HEK293T (cell line): ENCODE results near the gene UBE2U.

ENCODE experiments used
- CTCF ChIA-PET: fragments of 350-600 bp; formaldehyde crosslinking; extraction: SDS; loops from one replicate; lab custom pipeline; 2021; ENCODE audit warnings: antibody characterized with exemption, inconsistent platforms; lab: Yijun Ruan, JAX
- POLR2A ChIA-PET: fragments of 350-600 bp; formaldehyde crosslinking; extraction: SDS; loops from one replicate; lab custom pipeline; 2020; ENCODE audit warnings: antibody characterized with exemption, inconsistent platforms; lab: Yijun Ruan, JAX
- DNase-seq: peaks from one replicate; pipeline ENCODE4 v3.0.0; 2012; ENCODE audit warnings: mixed read lengths; ENCODE audit errors: extremely low spot score
- ARNT ChIP-seq: fragments of 450-650 bp; IDR thresholded peaks from 2 replicates; pipeline ENCODE4 v1.6.1; 2017; ENCODE audit warnings: mild to moderate bottlenecking
- BHLHE40 ChIP-seq: fragments of 450-650 bp; IDR thresholded peaks from 2 replicates; pipeline ENCODE4 v1.6.1; 2016; ENCODE audit warnings: mild to moderate bottlenecking, moderate library complexity, borderline replicate concordance
- CTBP1 ChIP-seq: fragments of 450-650 bp; IDR thresholded peaks from 2 replicates; pipeline ENCODE4 v1.6.1; 2016; ENCODE audit warnings: borderline replicate concordance
- ELF4 ChIP-seq: fragments of 450-650 bp; IDR thresholded peaks from 2 replicates; pipeline ENCODE4 v1.6.1; 2017; ENCODE audit warnings: antibody characterized with exemption
- FOXA1 ChIP-seq: fragments of 450-650 bp; IDR thresholded peaks from 2 replicates; pipeline ENCODE4 v1.6.1; 2016; ENCODE audit warnings: mild to moderate bottlenecking
- FOXK2 ChIP-seq: fragments of 450-650 bp; IDR thresholded peaks from 2 replicates; pipeline ENCODE4 v1.6.1; 2016; ENCODE audit warnings: mild to moderate bottlenecking
- FOXM1 ChIP-seq: fragments of 450-650 bp; IDR thresholded peaks from 2 replicates; pipeline ENCODE4 v1.6.1; 2017; ENCODE audit warnings: mild to moderate bottlenecking, borderline replicate concordance
- HDGF ChIP-seq: fragments of 450-650 bp; IDR thresholded peaks from 2 replicates; pipeline ENCODE4 v1.6.1; 2017; ENCODE audit warnings: antibody characterized with exemption, borderline replicate concordance
- L3MBTL2 ChIP-seq: fragments of 450-650 bp; conservative IDR thresholded peaks from 2 replicates; pipeline ENCODE4 v1.6.1; 2016; ENCODE audit warnings: mild to moderate bottlenecking
- LEF1 ChIP-seq: fragments of 450-650 bp; IDR thresholded peaks from 2 replicates; pipeline ENCODE4 v1.6.1; 2017; ENCODE audit warnings: mild to moderate bottlenecking, borderline replicate concordance
- NFRKB ChIP-seq: fragments of 450-650 bp; IDR thresholded peaks from 2 replicates; pipeline ENCODE4 v1.6.1; 2016; ENCODE audit warnings: mild to moderate bottlenecking, moderate library complexity
- SP1 ChIP-seq: fragments of 450-650 bp; IDR thresholded peaks from 2 replicates; pipeline ENCODE4 v1.6.1; 2017
- SUZ12 ChIP-seq: fragments of 450-650 bp; IDR thresholded peaks from 2 replicates; pipeline ENCODE4 v1.6.1; 2016; ENCODE audit warnings: mild to moderate bottlenecking
- TARDBP ChIP-seq: fragments of 450-650 bp; IDR thresholded peaks from 2 replicates; pipeline ENCODE4 v1.6.1; 2016
- ZNF384 ChIP-seq: fragments of 450-650 bp; IDR thresholded peaks from 2 replicates; pipeline ENCODE4 v1.6.1; 2016
- TF ChIP-seq, protein P1 (sequence below): fragments of 450-650 bp; IDR thresholded peaks from 2 replicates; pipeline ENCODE4 v1.6.1; 2016

Gene UBE2U

DNA sequence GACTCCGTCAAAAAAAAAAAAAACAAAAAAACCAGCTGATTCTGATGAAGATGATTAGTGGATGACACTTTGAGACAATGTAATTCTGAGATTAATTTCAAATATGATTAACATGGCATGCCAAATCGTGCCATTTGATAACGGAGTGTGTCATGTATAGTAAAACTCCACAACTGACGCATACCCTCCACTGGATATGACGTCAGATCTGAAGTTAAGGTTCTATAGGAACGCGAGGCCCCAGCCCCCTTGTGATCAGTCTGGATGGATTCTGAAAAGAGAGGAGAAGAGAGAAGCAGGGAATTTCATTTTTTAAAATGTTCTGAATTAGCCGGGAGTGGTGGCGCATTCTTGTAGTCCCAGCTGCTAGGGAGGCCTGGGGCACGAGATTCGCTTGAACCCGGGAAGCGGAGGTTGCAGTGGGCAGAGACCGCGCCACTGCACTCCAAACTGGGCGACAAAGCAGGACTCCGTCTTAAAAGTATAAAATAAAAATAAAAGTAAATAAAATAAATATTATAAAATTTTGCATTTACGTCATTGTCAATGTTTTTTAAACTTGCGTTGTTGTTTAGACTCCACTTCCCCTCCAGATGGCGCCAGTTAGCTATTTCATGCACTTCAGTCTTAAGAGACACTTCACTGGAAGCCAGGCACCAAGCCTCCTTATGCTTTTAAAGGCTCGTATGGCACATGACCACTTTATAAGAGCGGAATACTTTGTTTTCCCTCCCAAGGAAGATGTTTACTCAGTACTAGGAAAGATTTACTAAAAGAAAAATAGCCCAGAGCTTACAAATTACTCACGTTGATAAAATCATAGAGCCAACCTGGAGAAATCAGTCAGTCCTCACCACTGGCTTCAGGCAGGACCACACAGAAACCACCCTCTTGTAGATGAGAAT lies 65.5 kb downstream of the UBE2U start:
- CTCF ChIA-PET: interaction anchor here (0.7 to 1.6 kb wide), 3 partner anchors 186 to 554 kb away, joined by 3 to 5 read pairs (median 4); no protein-coding TSS in a partner anchor

DNA sequence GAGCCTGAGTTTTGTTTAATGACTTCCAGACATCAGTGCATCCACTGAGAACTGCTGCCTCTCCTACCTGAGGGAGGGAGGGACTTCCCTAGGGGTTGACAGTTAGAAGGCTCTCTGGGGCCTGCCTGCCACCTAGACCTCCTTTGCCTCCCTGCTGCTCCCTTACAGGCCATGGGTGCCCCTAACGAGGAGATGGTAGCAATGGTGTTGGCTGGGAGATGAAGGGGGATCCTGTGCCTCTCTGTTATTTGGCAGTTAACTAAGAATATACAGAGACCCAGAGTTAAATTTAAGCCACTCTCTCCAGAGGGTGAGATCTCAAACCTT lies 66.1 kb downstream of the UBE2U start:
- ChIA-PET POLR2A (no interaction called here), CTCF (interaction anchor here (1.6 kb wide), 1 partner anchor 554 kb away, joined by 5 read pairs; no protein-coding TSS in a partner anchor)
- no peak for TF ChIP-seq ZNF384
- DNase-seq: no peak

More for the DNA sequence above, 65.5 kb downstream of the UBE2U start:
- TF ChIP-seq L3MBTL2 (no peak), FOXK2 (no peak), FOXM1 (no peak), SP1 (no peak), ELF4 (no peak), HDGF (no peak), FOXA1 (no peak), BHLHE40 (no peak), TARDBP (no peak), CTBP1 (no peak), ZNF384 (no peak), SUZ12 (no peak)
- peak; percentile 83 for DNase-seq
- POLR2A ChIA-PET: no interaction called here

DNA sequence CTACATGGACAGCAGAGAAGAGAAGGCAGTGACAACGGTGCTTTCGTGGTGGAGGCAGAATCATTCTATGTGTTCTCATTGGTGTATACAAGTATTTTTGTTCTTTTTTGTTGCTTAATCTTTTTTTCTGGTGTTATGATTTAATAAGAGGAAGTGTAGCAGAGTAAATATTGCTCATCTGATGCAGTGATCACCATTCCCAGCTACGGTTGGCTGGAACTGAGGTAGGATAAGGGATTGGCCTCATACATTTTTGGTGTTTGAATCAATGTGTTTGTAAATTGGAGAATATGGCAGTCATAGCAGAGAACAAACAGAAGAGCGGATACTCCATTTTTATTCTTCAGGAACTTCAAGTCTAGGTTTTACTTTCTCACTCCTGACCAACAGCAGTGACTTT lies 76.6 kb downstream of the UBE2U start:
- POLR2A ChIA-PET: no interaction called here
- DNase-seq: no peak
- CTCF ChIA-PET: interaction anchor here (0.7 kb wide), 1 partner anchor 9 kb away, joined by 3 read pairs; no protein-coding TSS in a partner anchor
- TF ChIP-seq SP1: no peak
- TF ChIP-seq, protein P1, sequence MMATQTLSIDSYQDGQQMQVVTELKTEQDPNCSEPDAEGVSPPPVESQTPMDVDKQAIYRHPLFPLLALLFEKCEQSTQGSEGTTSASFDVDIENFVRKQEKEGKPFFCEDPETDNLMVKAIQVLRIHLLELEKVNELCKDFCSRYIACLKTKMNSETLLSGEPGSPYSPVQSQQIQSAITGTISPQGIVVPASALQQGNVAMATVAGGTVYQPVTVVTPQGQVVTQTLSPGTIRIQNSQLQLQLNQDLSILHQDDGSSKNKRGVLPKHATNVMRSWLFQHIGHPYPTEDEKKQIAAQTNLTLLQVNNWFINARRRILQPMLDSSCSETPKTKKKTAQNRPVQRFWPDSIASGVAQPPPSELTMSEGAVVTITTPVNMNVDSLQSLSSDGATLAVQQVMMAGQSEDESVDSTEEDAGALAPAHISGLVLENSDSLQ: no peak
- no peak for TF ChIP-seq FOXK2
- no peak for TF ChIP-seq FOXM1
- TF ChIP-seq NFRKB: no peak
- TF ChIP-seq SUZ12: no peak
- TF ChIP-seq FOXA1: no peak
- no peak for TF ChIP-seq ELF4
- TF ChIP-seq L3MBTL2: no peak
- TF ChIP-seq LEF1: no peak
- TF ChIP-seq CTBP1: no peak

DNA sequence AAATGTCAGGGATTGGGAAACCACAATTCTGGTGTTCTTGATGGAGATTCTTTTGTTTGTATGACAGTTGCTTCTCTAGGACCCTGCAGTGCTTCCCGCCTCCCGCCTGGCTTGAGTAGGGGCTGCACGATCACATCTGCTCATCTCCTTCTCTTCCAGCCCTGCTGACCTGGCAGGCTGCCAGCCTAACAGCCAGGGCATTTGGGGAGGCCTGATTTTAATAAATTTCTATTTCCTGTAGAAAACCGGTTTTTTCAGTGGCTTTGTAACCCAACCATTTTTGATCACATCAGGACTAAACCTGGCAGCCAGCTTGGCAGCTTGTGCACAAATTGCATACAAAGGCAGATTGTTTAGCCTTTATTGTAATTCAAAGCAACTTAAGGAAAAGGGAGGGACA lies 78.9 kb downstream of the UBE2U start:
- ChIA-PET CTCF (no interaction called here), POLR2A (no interaction called here)
- DNase-seq: no peak
- TF ChIP-seq FOXK2 (no peak), TARDBP (no peak), ELF4 (no peak), FOXA1 (no peak), LEF1 (no peak), CTBP1 (no peak), SUZ12 (no peak)

DNA sequence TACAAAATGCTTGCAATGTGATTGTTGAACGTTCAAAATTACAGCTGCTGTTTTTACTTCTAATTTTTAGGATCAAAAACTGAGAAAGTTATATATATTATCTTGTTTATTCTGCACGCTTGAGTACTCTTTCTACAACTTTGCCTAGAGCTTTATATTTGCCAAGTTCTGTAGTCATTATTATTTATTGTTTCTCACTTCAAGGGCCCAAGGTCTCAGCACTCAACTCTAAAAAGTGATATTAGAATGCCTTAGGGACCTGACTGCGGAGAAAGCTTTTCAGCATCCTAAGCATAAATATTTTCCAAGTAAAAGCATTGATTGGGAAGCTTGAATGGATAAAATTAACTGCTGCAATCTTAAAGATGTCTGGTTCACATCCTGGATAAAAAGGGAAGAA lies 83.6 kb downstream of the UBE2U start:
- CTCF ChIA-PET: interaction anchor here (0.6 to 1.3 kb wide), 2 partner anchors 16 to 612 kb away, joined by 3 read pairs; no protein-coding TSS in a partner anchor
- POLR2A ChIA-PET: interaction anchor here (1.1 kb wide), 1 partner anchor 9 kb away, joined by 5 read pairs; no protein-coding TSS in a partner anchor
- no peak for TF ChIP-seq TARDBP
- no peak for TF ChIP-seq HDGF
- TF ChIP-seq ELF4: no peak
- no peak for TF ChIP-seq SP1
- TF ChIP-seq FOXM1: no peak
- TF ChIP-seq BHLHE40: no peak
- TF ChIP-seq L3MBTL2: no peak
- no peak for TF ChIP-seq FOXA1
- TF ChIP-seq ARNT: no peak
- no peak for TF ChIP-seq NFRKB
- no peak for TF ChIP-seq CTBP1
- TF ChIP-seq LEF1: no peak
- no peak for TF ChIP-seq SUZ12
- no peak for DNase-seq

DNA sequence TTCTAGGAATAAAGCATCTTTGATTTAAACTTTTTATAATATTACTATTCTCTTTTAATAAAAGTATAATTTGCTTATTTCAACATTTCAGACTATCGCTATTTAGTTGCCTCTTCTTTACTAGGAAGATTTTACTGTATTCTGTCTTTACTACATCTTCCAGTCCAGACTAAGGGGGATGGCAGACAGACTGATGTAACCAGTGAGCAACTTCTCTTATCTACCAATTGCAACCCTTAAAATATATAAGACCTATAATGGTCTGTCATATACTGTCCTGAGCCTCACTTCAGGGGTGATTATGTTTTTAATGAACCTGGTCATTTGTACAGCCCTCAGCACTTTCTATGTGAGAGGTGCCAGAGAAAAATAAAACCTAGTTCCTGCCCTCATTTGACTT lies 87.0 kb downstream of the UBE2U start:
- DNase-seq: no peak
- ChIA-PET POLR2A (no interaction called here), CTCF (no interaction called here)
- no peak for TF ChIP-seq ARNT

DNA sequence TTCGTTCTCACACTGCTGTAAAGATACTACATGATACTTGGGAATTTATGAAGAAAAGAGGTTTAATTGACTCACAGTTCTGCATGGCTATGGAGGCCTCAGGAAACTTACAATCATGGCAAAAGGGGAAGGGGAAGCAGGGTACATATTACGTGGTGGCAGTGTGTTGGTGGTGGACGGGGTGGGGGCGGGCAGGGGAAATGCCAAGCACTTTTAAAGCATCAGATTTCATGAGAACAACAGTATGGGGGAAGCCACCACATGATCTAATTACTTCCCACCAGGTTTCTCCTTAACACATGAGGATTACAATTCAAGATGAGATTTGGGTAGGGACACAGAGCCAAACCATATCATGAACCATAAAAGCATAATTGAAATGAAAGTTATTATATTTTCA lies 88.5 kb downstream of the UBE2U start:
- POLR2A ChIA-PET: no interaction called here
- TF ChIP-seq, protein P1: no peak
- TF ChIP-seq ELF4 (no peak), CTBP1 (no peak), ZNF384 (no peak), FOXA1 (no peak), LEF1 (no peak), SUZ12 (no peak), FOXM1 (no peak), TARDBP (no peak), HDGF (no peak), SP1 (no peak), L3MBTL2 (no peak), BHLHE40 (no peak), NFRKB (no peak), ARNT (no peak), FOXK2 (no peak)
- CTCF ChIA-PET: no interaction called here
- no peak for DNase-seq
